Hepatocyte (in vitro differentiated cells): Measurements from ENCODE around the gene C10orf120. TPM values are rescaled to one million over a fixed set of nuclear protein-coding genes. Genes with fewer than 3 reads are reported as not detected.

ENCODE experiments used
- DNase-seq: peaks from one replicate; pipeline ENCODE4 v3.0.0-alpha.2; 2016; ENCODE audit warnings: low spot score
- H2AFZ ChIP-seq: fragments of 200-600 bp; sonication (generic); 2 replicates; pipeline ENCODE4 v1.6.0; 2016; ENCODE audit warnings: antibody characterized with exemption, mild to moderate bottlenecking
- H3K27ac ChIP-seq: fragments of 200-600 bp; sonication (generic); 2 replicates; pipeline ENCODE4 v1.5.1; 2016; ENCODE audit warnings: mild to moderate bottlenecking
- H3K27me3 ChIP-seq: fragments of 200-600 bp; sonication (generic); 2 replicates; pipeline ENCODE4 v1.6.1; 2016
- H3K36me3 ChIP-seq: fragments of 200-600 bp; sonication (generic); replicated peaks from 2 replicates; pipeline ENCODE4 v1.5.1; 2016; ENCODE audit warnings: low read depth; ENCODE audit not compliant: insufficient read depth
- H3K4me1 ChIP-seq: fragments of 200-600 bp; sonication (generic); 2 replicates; pipeline ENCODE4 v1.5.1; 2016; ENCODE audit warnings: mild to moderate bottlenecking, moderate library complexity; ENCODE audit not compliant: insufficient read depth
- H3K4me2 ChIP-seq: fragments of 200-600 bp; sonication (generic); 2 replicates; pipeline ENCODE4 v1.6.0; 2016
- H3K4me3 ChIP-seq: fragments of 200-600 bp; sonication (generic); 2 replicates; pipeline ENCODE4 v1.5.1; 2016; ENCODE audit warnings: mild to moderate bottlenecking
- H3K79me2 ChIP-seq: fragments of 200-600 bp; sonication (generic); 2 replicates; pipeline ENCODE4 v1.6.0; 2017; ENCODE audit warnings: mild to moderate bottlenecking
- H3K9me2 ChIP-seq: fragments of 200-600 bp; sonication (generic); replicated peaks from 2 replicates; pipeline ENCODE4 v1.6.0; 2017; ENCODE audit warnings: mild to moderate bottlenecking; ENCODE audit not compliant: insufficient read depth
- H3K9me3 ChIP-seq: fragments of 200-600 bp; sonication (generic); 2 replicates; pipeline ENCODE4 v1.5.1; 2016; ENCODE audit warnings: low read depth, mild to moderate bottlenecking
- H4K20me1 ChIP-seq: fragments of 200-600 bp; sonication (generic); 2 replicates; pipeline ENCODE4 v1.6.0; 2016; ENCODE audit warnings: mild to moderate bottlenecking; ENCODE audit not compliant: insufficient read depth, poor library complexity, severe bottlenecking
- CTCF ChIP-seq: fragments of 200-600 bp; sonication (generic); IDR thresholded peaks from 2 replicates; pipeline ENCODE4 v1.5.1; 2016; ENCODE audit warnings: antibody characterized with exemption, mild to moderate bottlenecking; ENCODE audit not compliant: poor library complexity
- EZH2 ChIP-seq: fragments of 200-600 bp; sonication (generic); IDR thresholded peaks from 2 replicates; pipeline ENCODE4 v1.6.1; 2016; ENCODE audit warnings: antibody characterized with exemption, mild to moderate bottlenecking, borderline replicate concordance
- EZH2phosphoT487 ChIP-seq: fragments of 200-600 bp; sonication (generic); IDR thresholded peaks from one replicate; pipeline ENCODE4 v1.6.1; 2018; ENCODE audit warnings: antibody characterized with exemption, mild to moderate bottlenecking, low read depth, moderate library complexity; ENCODE audit not compliant: unreplicated experiment, severe bottlenecking
- WGBS: methylation state at CpG from one replicate; pipeline ENCODE4 v1.1.6; 2016; ENCODE audit warnings: low lambda C conversion rate; ENCODE audit errors: missing lambda C conversion rate; 5-methylcytosine and 5-hydroxymethylcytosine counted together
- polyA plus RNA-seq: library from polyadenylated mRNA; unstranded; fragments of >200 nt; fragmentation: Nextera tagmentation; extraction: Ambion mirVana; gene quantifications from 2 replicates; pipeline ENCODE4 v1.2.1, GENCODE V29; 2016
- total RNA-seq: library from RNA; depleted of rRNA; stranded (reverse); fragments of >200 nt; gene quantifications from 2 replicates; pipeline ENCODE4 v1.2.3, GENCODE V29; 2014

The C10orf120 gene
- total and polyA plus RNA-seq, 2 experiments from 2014 or later, result not detected

- H3K4me1 ChIP-seq, result no peaks in the 10 kb centered on the region
These were observed 35.1 kb downstream of the C10orf120 start for GRCh38 chr10:122664501-122664900.

GRCh38 chr10:122663516-122664130, 36.0 kb downstream of the C10orf120 start:
- no peaks in the 10 kb centered on the region for H3K79me2 ChIP-seq
- no peaks in the 10 kb centered on the region for H3K4me1 ChIP-seq
- no peak for DNase-seq
- H3K27ac ChIP-seq, result no peak overlapping the region
- no peaks in the 10 kb centered on the region for H3K9me2 ChIP-seq
- no peak overlapping the region for H2AFZ ChIP-seq
- H3K4me2 ChIP-seq, result no peak overlapping the region
- H3K4me3 ChIP-seq, result no peak overlapping the region
- H3K27me3 ChIP-seq, result peaks cover 11% of the 10 kb centered on the region
- TF ChIP-seq EZH2phosphoT487 (no peak), EZH2 (no peak), CTCF (no peak)
- no peaks in the 10 kb centered on the region for H3K9me3 ChIP-seq
- WGBS, result 87% methylated on average over 5 of the region's 5 CpGs
- no peaks in the 10 kb centered on the region for H4K20me1 ChIP-seq
- H3K36me3 ChIP-seq, result no peaks in the 10 kb centered on the region

More at GRCh38 chr10:122664501-122664900, 35.1 kb downstream of the C10orf120 start:
- no peak overlapping the region for H3K4me2 ChIP-seq
- H4K20me1 ChIP-seq, result no peaks in the 10 kb centered on the region
- no peaks in the 10 kb centered on the region for H3K36me3 ChIP-seq
- no peak overlapping the region for H3K4me3 ChIP-seq
- TF ChIP-seq CTCF (no peak), EZH2phosphoT487 (no peak), EZH2 (no peak)
- peaks cover 14% of the 10 kb centered on the region for H3K27me3 ChIP-seq
- H3K79me2 ChIP-seq, result no peaks in the 10 kb centered on the region
- H3K9me2 ChIP-seq, result no peaks in the 10 kb centered on the region
- 92% methylated on average over 8 of the region's 8 CpGs for WGBS
- no peak for DNase-seq
- no peaks in the 10 kb centered on the region for H3K9me3 ChIP-seq
- H2AFZ ChIP-seq, result no peak overlapping the region
- no peak overlapping the region for H3K27ac ChIP-seq

- no peak overlapping the region for H3K4me3 ChIP-seq
- no peak overlapping the region for H3K4me2 ChIP-seq
- no peaks in the 10 kb centered on the region for H3K79me2 ChIP-seq
- H2AFZ ChIP-seq, result no peak overlapping the region
- H3K4me1 ChIP-seq, result no peaks in the 10 kb centered on the region
- no peak overlapping the region for H3K27ac ChIP-seq
- H4K20me1 ChIP-seq, result no peaks in the 10 kb centered on the region
- H3K27me3 ChIP-seq, result peaks cover 12% of the 10 kb centered on the region
- WGBS, result 81% methylated on average over 6 of the region's 6 CpGs
- H3K36me3 ChIP-seq, result no peaks in the 10 kb centered on the region
- no peak for TF ChIP-seq CTCF
- no peak for TF ChIP-seq EZH2
- no peak for TF ChIP-seq EZH2phosphoT487
- no peaks in the 10 kb centered on the region for H3K9me3 ChIP-seq
- DNase-seq, result no peak
- H3K9me2 ChIP-seq, result no peaks in the 10 kb centered on the region
These were observed 37.4 kb downstream of the C10orf120 start for GRCh38 chr10:122662231-122662630.

- H3K4me3 ChIP-seq, result no peak overlapping the region
- WGBS, result 91% methylated on average over 6 of the region's 6 CpGs
- no peaks in the 10 kb centered on the region for H4K20me1 ChIP-seq
- no peak overlapping the region for H2AFZ ChIP-seq
- no peaks in the 10 kb centered on the region for H3K4me1 ChIP-seq
- no peak overlapping the region for H3K4me2 ChIP-seq
- no peak for TF ChIP-seq EZH2
- TF ChIP-seq EZH2phosphoT487, result no peak
- no peak for TF ChIP-seq CTCF
- DNase-seq, result no peak
- peaks cover 11% of the 10 kb centered on the region for H3K27me3 ChIP-seq
- no peaks in the 10 kb centered on the region for H3K36me3 ChIP-seq
- no peaks in the 10 kb centered on the region for H3K79me2 ChIP-seq
- H3K27ac ChIP-seq, result no peak overlapping the region
- H3K9me3 ChIP-seq, result no peaks in the 10 kb centered on the region
- H3K9me2 ChIP-seq, result no peaks in the 10 kb centered on the region
These were observed 39.0 kb downstream of the C10orf120 start for GRCh38 chr10:122660696-122661095.
